ENCODE data around the gene PIGN.
A peak's percentile ranks its signal among the peaks of the same experiment; 100 is the strongest.
"Not testable (repeated sequence)": the region's sequence is repeated elsewhere in the genome, so short reads cannot be mapped to it uniquely, and the experiment has no call there.

The PIGN gene

DNA sequence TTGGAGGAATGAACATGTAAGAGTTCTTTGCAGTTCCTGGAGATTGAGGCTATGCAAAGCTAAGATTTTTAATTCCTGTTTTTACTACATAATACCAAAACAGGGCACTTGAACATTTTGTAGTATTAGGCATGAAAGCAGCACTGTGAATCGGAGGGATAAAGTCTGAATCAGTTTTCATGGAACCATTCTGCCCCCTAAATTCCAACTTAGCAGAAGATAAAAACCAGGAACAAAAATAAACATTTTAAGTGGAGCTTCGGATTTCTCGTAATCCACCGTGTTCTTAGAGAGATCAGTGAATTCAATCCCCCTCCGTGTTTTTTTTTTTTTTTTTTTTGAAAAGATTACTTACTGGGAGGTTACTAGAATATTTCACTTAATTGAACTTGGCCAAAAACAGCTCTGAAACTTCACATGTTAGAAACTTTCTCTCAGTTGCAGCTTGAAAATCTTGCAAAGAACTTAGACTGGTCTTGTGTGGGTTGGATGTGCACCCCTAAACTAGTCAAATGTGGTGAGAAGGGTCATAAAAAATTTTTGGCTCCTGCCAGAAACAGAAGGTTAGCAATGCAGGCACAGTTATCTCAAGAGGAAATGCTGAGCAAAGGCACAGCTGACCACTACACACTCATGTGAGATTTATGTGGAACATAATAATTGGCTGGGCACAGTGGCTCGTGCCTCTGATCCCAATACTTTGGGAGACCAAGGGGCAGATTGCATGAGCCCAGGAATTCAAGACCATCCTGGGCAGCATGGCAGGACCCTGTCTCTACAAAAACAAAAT lies 148.7 kb downstream of the PIGN start:
- H3K4me3 ChIP-seq (ENCODE audit: low read depth, low read length), result no peak overlapping the region
- TF ChIP-seq, protein P1, sequence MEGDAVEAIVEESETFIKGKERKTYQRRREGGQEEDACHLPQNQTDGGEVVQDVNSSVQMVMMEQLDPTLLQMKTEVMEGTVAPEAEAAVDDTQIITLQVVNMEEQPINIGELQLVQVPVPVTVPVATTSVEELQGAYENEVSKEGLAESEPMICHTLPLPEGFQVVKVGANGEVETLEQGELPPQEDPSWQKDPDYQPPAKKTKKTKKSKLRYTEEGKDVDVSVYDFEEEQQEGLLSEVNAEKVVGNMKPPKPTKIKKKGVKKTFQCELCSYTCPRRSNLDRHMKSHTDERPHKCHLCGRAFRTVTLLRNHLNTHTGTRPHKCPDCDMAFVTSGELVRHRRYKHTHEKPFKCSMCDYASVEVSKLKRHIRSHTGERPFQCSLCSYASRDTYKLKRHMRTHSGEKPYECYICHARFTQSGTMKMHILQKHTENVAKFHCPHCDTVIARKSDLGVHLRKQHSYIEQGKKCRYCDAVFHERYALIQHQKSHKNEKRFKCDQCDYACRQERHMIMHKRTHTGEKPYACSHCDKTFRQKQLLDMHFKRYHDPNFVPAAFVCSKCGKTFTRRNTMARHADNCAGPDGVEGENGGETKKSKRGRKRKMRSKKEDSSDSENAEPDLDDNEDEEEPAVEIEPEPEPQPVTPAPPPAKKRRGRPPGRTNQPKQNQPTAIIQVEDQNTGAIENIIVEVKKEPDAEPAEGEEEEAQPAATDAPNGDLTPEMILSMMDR (IDR thresholded peaks at IDR 0.05; ENCODE audit: control insufficient read depth, extremely low read depth, insufficient read depth), result no peak
- no peak for DNase-seq (ENCODE audit: low read depth)

DNA sequence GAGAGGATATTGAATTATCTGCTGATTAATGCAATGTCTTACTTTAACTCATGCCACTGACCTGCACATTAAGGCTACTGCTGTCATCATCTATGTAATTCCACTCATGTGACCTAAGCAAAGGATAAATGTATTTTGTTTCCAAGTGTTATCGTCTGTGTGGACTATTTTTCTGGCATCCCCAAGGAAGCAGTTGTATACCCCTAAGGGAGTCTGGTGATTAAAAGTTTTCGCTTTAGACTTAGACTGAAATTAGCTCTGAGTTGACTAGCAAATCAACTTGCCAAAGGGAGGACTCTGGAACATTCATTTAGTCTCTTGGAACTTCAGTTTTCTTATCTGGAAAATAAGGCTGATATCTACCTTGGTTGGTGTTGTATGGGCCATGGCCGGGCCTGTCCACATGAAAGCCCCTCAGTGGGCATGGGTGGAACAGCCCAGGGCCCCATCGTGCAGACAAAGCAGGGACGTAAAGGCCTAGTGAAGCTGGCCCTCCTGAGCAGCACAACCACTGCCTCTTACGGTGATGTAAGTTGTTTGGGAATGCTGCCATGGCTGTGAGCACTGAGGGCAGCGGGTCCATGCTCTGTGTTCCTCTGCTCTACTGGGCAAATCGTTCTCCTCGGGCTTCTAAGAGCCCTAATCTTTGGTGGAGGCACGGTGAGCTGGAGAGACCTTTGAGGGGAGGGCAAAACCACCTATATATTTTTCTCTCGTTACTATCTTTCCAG lies 149.7 kb downstream of the PIGN start:
- DNase-seq (ENCODE audit: low read depth), result no peak
- TF ChIP-seq, protein P1 (IDR thresholded peaks at IDR 0.05; ENCODE audit: control insufficient read depth, extremely low read depth, insufficient read depth), result no peak
- H3K4me3 ChIP-seq (ENCODE audit: low read depth, low read length), result no peak overlapping the region

DNA sequence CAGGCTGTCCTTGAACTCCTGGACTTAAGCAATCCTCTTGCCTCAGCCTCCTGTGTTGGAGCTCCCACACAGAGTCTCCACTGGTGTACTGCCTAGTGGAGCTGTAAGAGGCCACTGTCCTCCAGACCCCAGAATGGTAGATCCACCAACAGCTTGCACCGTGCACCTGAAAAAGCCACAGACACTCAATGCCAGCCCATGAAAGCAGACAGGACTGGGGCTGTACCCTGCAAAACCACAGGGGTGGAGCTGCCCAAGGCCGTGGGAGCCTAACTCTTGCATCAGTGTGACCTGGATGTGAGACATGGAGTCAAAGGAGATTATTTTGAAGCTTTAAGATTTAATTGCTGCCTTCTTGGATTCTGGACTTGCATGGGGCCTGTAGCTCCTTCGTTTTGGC lies 152.6 kb downstream of the PIGN start:
- not testable (repeated sequence) for H3K4me3 ChIP-seq (ENCODE audit: low read depth, low read length); DNase-seq (ENCODE audit: low read depth)

DNA sequence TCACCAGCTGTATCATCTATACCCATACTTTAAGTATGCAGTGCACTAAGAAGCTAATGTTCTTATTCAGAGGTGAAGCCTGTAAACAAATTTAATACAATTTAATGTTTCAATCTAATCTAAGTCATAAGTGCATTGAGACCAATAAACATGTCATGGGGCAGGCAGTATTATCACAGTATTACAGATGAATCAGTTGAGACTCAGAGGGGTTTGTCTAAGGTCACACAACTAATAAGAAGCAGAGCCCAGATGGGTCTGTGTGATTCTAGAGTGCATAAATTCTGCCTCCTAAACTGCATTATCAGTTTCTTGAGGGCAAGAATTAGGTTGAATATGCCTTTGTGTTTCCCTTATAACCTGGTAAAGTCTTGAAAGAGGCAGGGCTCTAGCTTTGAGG lies 153.1 kb downstream of the PIGN start:
- TF ChIP-seq, protein P1 (IDR thresholded peaks at IDR 0.05; ENCODE audit: control insufficient read depth, extremely low read depth, insufficient read depth), result no peak
- H3K4me3 ChIP-seq (ENCODE audit: low read depth, low read length), result no peak overlapping the region
- no peak for DNase-seq (ENCODE audit: low read depth)

DNA sequence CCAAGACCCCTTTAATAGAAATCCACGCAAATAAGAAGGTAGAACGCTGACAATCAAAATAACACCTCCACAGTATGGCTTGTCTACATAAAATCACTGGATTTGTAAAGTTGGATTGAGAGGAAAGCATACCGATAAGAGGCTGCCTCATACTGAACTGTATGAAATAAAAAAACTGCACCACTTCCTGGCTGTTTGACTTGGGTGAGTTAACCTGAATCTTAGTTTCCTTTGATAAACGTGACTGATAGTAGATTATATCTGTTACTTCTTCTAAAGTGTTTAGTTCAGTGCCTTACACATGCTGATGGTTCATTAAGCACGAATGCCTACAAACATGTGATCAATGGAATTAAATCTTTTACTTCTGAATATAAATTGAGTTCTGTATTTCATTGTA lies 153.6 kb downstream of the PIGN start:
- TF ChIP-seq, protein P1 (IDR thresholded peaks at IDR 0.05; ENCODE audit: control insufficient read depth, extremely low read depth, insufficient read depth), result no peak
- no peak overlapping the region for H3K4me3 ChIP-seq (ENCODE audit: low read depth, low read length)
- no peak for DNase-seq (ENCODE audit: low read depth)

DNA sequence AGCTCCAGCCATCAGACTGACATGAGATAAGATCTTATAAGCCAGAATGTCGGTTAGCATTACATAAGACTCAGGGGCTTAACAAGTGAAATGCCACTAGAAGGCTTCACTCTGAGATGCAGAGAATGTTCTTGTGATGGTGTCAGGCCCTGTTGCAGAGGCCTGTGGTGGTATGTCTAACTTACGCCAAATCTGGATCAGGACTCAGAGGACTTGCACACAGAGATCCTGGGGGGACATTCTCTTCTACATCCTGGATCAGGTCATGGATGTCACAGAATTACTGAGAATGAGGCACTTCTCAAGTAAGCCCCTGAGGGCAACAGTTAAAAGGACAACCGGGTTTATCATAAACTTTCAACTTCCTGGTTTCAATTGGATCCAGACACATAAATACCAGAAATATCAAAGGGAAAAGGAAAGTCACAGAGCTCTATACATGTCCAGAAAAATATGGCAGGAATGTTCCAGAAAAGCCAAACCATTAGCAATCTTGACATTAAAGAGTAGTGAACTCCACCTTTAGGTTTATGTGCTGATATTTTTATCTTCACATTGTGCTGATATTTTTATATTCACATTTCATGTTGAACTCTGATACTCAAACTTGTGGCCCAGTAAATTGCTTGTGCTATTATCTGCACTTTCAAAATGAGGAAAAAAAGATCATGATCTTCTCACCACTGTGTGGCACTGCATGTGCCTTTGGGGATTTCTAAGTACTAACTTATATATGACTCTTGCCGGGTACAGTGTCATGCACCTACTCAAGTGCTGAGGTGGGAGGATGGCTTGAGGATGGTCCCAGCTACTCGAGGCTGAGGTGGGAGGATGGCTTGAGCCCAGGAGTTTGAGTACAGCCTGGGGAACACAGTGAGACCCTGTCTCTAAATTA lies 156.5 kb downstream of the PIGN start:
- H3K4me3 ChIP-seq (ENCODE audit: low read depth, low read length), result no peak overlapping the region
- DNase-seq (ENCODE audit: low read depth), result no peak
- TF ChIP-seq, protein P1 (IDR thresholded peaks at IDR 0.05; ENCODE audit: control insufficient read depth, extremely low read depth, insufficient read depth), result peak; percentile 20

DNA sequence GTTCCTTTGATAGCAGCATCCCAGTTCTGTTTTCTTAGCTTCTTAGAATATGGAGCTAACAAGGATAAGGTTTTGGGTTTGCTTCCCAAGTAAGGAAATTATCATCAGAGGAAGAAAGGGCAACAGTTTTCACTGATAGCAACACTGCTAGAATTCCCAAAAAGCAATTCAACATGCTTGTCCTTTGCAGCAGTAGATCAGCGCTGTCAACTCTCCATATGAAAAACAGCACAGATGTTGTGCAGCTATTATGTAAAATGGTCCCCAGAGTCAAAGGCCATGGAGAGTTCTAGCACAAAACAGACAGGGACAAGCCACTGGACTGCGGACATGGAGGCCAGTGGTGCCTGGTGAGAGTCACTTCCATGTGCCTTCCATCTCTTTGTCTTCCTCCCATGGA lies 158.1 kb downstream of the PIGN start:
- no peak for DNase-seq (ENCODE audit: low read depth)
- TF ChIP-seq, protein P1 (IDR thresholded peaks at IDR 0.05; ENCODE audit: control insufficient read depth, extremely low read depth, insufficient read depth), result no peak
- H3K4me3 ChIP-seq (ENCODE audit: low read depth, low read length), result no peak overlapping the region
